Mesothelial cell of epicardium (in vitro differentiated cells): Measurements from ENCODE around the gene LAMA2. TPM values are rescaled to one million over a fixed set of nuclear protein-coding genes. Genes with fewer than 3 reads are reported as not detected.

Experiments used
- DNase-seq, 2 experiments: peaks; one replicate each; pipeline ENCODE4 v3.0.0; 2021; ENCODE audit warnings: low spot score in 2 of 2; ENCODE audit not compliant: unreplicated experiment in 2 of 2
- H3K27ac Mint-ChIP-seq: 2 replicates; pipeline ENCODE4 v1.8.0; 2021; ENCODE audit warnings: mixed read lengths
- H3K27me3 Mint-ChIP-seq: 2 replicates; pipeline ENCODE4 v1.8.0; 2021; ENCODE audit warnings: low read depth, mixed read lengths
- H3K36me3 Mint-ChIP-seq: 2 replicates; pipeline ENCODE4 v1.8.0; 2021; ENCODE audit warnings: mixed read lengths
- H3K4me1 Mint-ChIP-seq: 2 replicates; pipeline ENCODE4 v1.8.0; 2021; ENCODE audit warnings: mixed read lengths
- H3K4me3 Mint-ChIP-seq: 2 replicates; pipeline ENCODE4 v1.8.0; 2021; ENCODE audit warnings: mild to moderate bottlenecking, moderate library complexity, mixed read lengths
- H3K9me3 Mint-ChIP-seq: 2 replicates; pipeline ENCODE4 v1.8.0; 2021; ENCODE audit warnings: mixed read lengths
- CTCF ChIP-seq: fragments of 200-600 bp; sonication (generic); IDR thresholded peaks from one replicate; pipeline ENCODE4 v1.5.0; 2021; ENCODE audit warnings: antibody characterized with exemption; ENCODE audit not compliant: unreplicated experiment
- total RNA-seq: library from RNA; stranded (reverse); gene quantifications from 3 replicates; pipeline ENCODE4 v1.2.1, GENCODE V29; 2021

LAMA2 gene
- total RNA-seq, 1 donor from 2014 or later: 63.2 TPM

GRCh38 chr6:129134535-129134934 is 251.6 kb downstream of the LAMA2 start:
- DNase-seq: no peak

GRCh38 chr6:129135451-129135850 is 252.5 kb downstream of the LAMA2 start:
- Mint-ChIP-seq H3K27ac (no peak overlapping the region), H3K4me3 (no peak overlapping the region), H3K27me3 (no peaks in the 10 kb centered on the region), H3K9me3 (no peaks in the 10 kb centered on the region), H3K36me3 (no peaks in the 10 kb centered on the region), H3K4me1 (peaks cover 11% of the 10 kb centered on the region)
- TF ChIP-seq CTCF: no peak
- DNase-seq: no peak

More at GRCh38 chr6:129134535-129134934, 251.6 kb downstream of the LAMA2 start:
- no peaks in the 10 kb centered on the region for H3K36me3 Mint-ChIP-seq
- TF ChIP-seq CTCF: no peak
- peaks cover 14% of the 10 kb centered on the region for H3K4me1 Mint-ChIP-seq
- no peak overlapping the region for H3K27ac Mint-ChIP-seq
- H3K4me3 Mint-ChIP-seq: no peak overlapping the region
- H3K9me3 Mint-ChIP-seq: no peaks in the 10 kb centered on the region
- no peaks in the 10 kb centered on the region for H3K27me3 Mint-ChIP-seq

GRCh38 chr6:129136751-129137150 is 253.8 kb downstream of the LAMA2 start:
- H3K9me3 Mint-ChIP-seq: no peaks in the 10 kb centered on the region

GRCh38 chr6:129138739-129139405 is 255.9 kb downstream of the LAMA2 start:
- no peak overlapping the region for H3K27ac Mint-ChIP-seq
- TF ChIP-seq CTCF: no peak
- H3K4me1 Mint-ChIP-seq: peaks cover 8% of the 10 kb centered on the region
- DNase-seq: no peak
- no peaks in the 10 kb centered on the region for H3K36me3 Mint-ChIP-seq
- no peaks in the 10 kb centered on the region for H3K27me3 Mint-ChIP-seq
- H3K4me3 Mint-ChIP-seq: no peak overlapping the region
- no peaks in the 10 kb centered on the region for H3K9me3 Mint-ChIP-seq

More at GRCh38 chr6:129136751-129137150, 253.8 kb downstream of the LAMA2 start:
- H3K4me1 Mint-ChIP-seq: peaks cover 14% of the 10 kb centered on the region
- H3K27ac Mint-ChIP-seq: no peak overlapping the region
- H3K4me3 Mint-ChIP-seq: no peak overlapping the region
- no peak for DNase-seq
- no peaks in the 10 kb centered on the region for H3K36me3 Mint-ChIP-seq
- no peaks in the 10 kb centered on the region for H3K27me3 Mint-ChIP-seq
- TF ChIP-seq CTCF: no peak

GRCh38 chr6:129140526-129140925 is 257.6 kb downstream of the LAMA2 start:
- Mint-ChIP-seq H3K9me3 (no peaks in the 10 kb centered on the region), H3K4me1 (peaks cover 8% of the 10 kb centered on the region), H3K36me3 (no peaks in the 10 kb centered on the region), H3K27ac (no peak overlapping the region), H3K4me3 (no peak overlapping the region), H3K27me3 (no peaks in the 10 kb centered on the region)
- DNase-seq: no peak
- no peak for TF ChIP-seq CTCF
